Panc1 (cell line): ENCODE results near the gene TMEM235. TPM values are rescaled to one million over a fixed set of nuclear protein-coding genes. Genes with fewer than 3 reads are reported as not detected.

Experiments
- ATAC-seq: fragments of 200-7000 bp; cut with Tn5 transposase; 2 replicates; pipeline ENCODE4 v1.9.1; 2020; ENCODE audit warnings: mild to moderate bottlenecking, moderate library complexity
- BruUV-seq: library from RNA; stranded (reverse); fragments of 400-500 nt; replicated peaks from 2 replicates; lab custom pipeline; 2021; lab: Mats Ljungman, UMichigan
- CTCF ChIA-PET: fragments of 300-600 bp; sonication (Branson Sonifier 250); formaldehyde crosslinking; loops from one replicate; lab custom pipeline; 2022; ENCODE audit warnings: antibody characterized with exemption; lab: Charles Lee
- POLR2A ChIA-PET: fragments of 300-600 bp; sonication (Branson Sonifier 250); formaldehyde crosslinking; loops from one replicate; lab custom pipeline; 2022; ENCODE audit warnings: antibody characterized with exemption; lab: Charles Lee
- DNase-seq: peaks from one replicate; pipeline ENCODE4 v3.0.0-alpha.2; 2010; ENCODE audit warnings: low read depth, low spot score
- H3K27ac ChIP-seq: 2 replicates; pipeline ENCODE4 v1.5.1; 2011; ENCODE audit warnings: mild to moderate bottlenecking, low read length, inconsistent platforms
- H3K27me3 ChIP-seq: fragments of 200-500 bp; sonication (Bioruptor generic); 2 replicates; pipeline ENCODE4 v1.6.0; 2014; ENCODE audit warnings: low read length, inconsistent platforms; ENCODE audit not compliant: control insufficient read depth, insufficient read depth
- H3K36me3 ChIP-seq: fragments of 200-500 bp; sonication (Bioruptor generic); 2 replicates; pipeline ENCODE4 v1.5.1; 2014; ENCODE audit warnings: inconsistent platforms, mild to moderate bottlenecking, low read length, moderate library complexity; ENCODE audit not compliant: control insufficient read depth, insufficient read depth
- H3K4me1 ChIP-seq: 2 replicates; pipeline ENCODE4 v1.5.1; 2011; ENCODE audit warnings: inconsistent platforms, mild to moderate bottlenecking, low read length, moderate library complexity; ENCODE audit not compliant: control insufficient read depth, insufficient read depth
- H3K4me3 ChIP-seq, 2 experiments: 2 replicates each; pipeline ENCODE4 v1.5.1; 2011 to 2012; ENCODE audit warnings: low read depth in 2 of 2, low read length in 2 of 2, mild to moderate bottlenecking in 2 of 2, inconsistent platforms in 1 of 2, moderate library complexity in 1 of 2
- H3K9me3 ChIP-seq: fragments of 200-500 bp; sonication (Bioruptor generic); 2 replicates; pipeline ENCODE4 v1.5.1; 2014; ENCODE audit warnings: low read depth, mild to moderate bottlenecking, inconsistent platforms, low read length, moderate library complexity; ENCODE audit not compliant: control insufficient read depth, insufficient read depth
- CTCF ChIP-seq: fragments of 450-650 bp; IDR thresholded peaks from 2 replicates; pipeline ENCODE4 v1.5.1; 2017; ENCODE audit warnings: mild to moderate bottlenecking
- POLR2AphosphoS5 ChIP-seq: IDR thresholded peaks from 2 replicates; pipeline ENCODE4 v1.6.1; 2012; ENCODE audit warnings: mild to moderate bottlenecking, low read depth, low read length, moderate library complexity
- REST ChIP-seq, 2 experiments: IDR thresholded peaks; 2 replicates each; pipeline ENCODE4 v1.6.1; 2011 to 2012; ENCODE audit warnings: low read depth in 2 of 2, control low read depth in 1 of 2, low read length in 1 of 2, mild to moderate bottlenecking in 1 of 2, moderate library complexity in 1 of 2; ENCODE audit not compliant: insufficient read depth in 1 of 2
- SIN3A ChIP-seq: IDR thresholded peaks from 2 replicates; pipeline ENCODE4 v1.6.1; 2012; ENCODE audit warnings: low read depth, mild to moderate bottlenecking, low read length, moderate library complexity, borderline replicate concordance; ENCODE audit not compliant: insufficient read depth
- TCF7L2 ChIP-seq: IDR thresholded peaks from 2 replicates; pipeline ENCODE4 v1.6.1; 2011; ENCODE audit warnings: mild to moderate bottlenecking, low read depth, low read length, inconsistent platforms
- in situ Hi-C: cut with HindIII; loops from 2 replicates; pipeline ENCODE4 v1.10.0; 2016; ENCODE audit warnings: low sequenced_read_pairs, low pct_unique_long_range_greater_than_20kb
- intact Hi-C: fragments of 100-400 bp; cut with micrococcal nuclease; formaldehyde crosslinking; loops from one replicate; pipeline ENCODE4 v1.10.0; 2022; ENCODE audit not compliant: unreplicated experiment
- total RNA-seq: library from RNA; stranded (reverse); gene quantifications from one replicate; pipeline ENCODE4 v1.2.1, GENCODE V29; 2021; ENCODE audit not compliant: unreplicated experiment

TMEM235 gene
- total RNA-seq, 1 experiment from 2014 or later: not detected

- Histone ChIP-seq H3K27me3 (no peaks in the 10 kb centered on the region), H3K36me3 (no peaks in the 10 kb centered on the region), H3K27ac (no peak overlapping the region), H3K9me3 (no peaks in the 10 kb centered on the region), H3K4me1 (peaks cover 35% of the 10 kb centered on the region), H3K4me3 (no peak overlapping the region)
- no peak for ATAC-seq
- intact Hi-C loops: no loop called here
- ChIA-PET CTCF (interaction anchor here (0.8 to 1.8 kb wide), 2 partner anchors 18 to 127 kb away, joined by 5 to 7 read pairs; no protein-coding TSS in a partner anchor), POLR2A (no interaction called here)
- in situ Hi-C loops: no loop called here
- BruUV-seq: no TSS peak
- no peak for DNase-seq
- TF ChIP-seq TCF7L2: no peak
- no peak for TF ChIP-seq POLR2AphosphoS5
- no peak for TF ChIP-seq CTCF
- TF ChIP-seq SIN3A: no peak
- no peak for TF ChIP-seq REST (IDR thresholded peaks at IDR 0.05; ENCODE audit: insufficient read depth in 1 of 2, low read depth in 2 of 2, low read length in 1 of 2)
Observed at GRCh38 chr17:78269955-78270381, 38.5 kb downstream of the TMEM235 start.

- H3K27ac ChIP-seq: no peak overlapping the region
- no peak overlapping the region for H3K4me3 ChIP-seq
- no peaks in the 10 kb centered on the region for H3K36me3 ChIP-seq
- no peaks in the 10 kb centered on the region for H3K9me3 ChIP-seq
- no peaks in the 10 kb centered on the region for H3K27me3 ChIP-seq
- TF ChIP-seq REST (IDR thresholded peaks at IDR 0.05; ENCODE audit: insufficient read depth in 1 of 2, low read depth in 2 of 2, low read length in 1 of 2): no peak
- no peak for TF ChIP-seq TCF7L2
- TF ChIP-seq CTCF: no peak
- no peak for TF ChIP-seq POLR2AphosphoS5
- no peak for TF ChIP-seq SIN3A
- peaks cover 35% of the 10 kb centered on the region for H3K4me1 ChIP-seq
- intact Hi-C loops (no loop called here), in situ Hi-C loops (no loop called here)
- BruUV-seq: no TSS peak
- ChIA-PET POLR2A (no interaction called here), CTCF (no interaction called here)
- no peak for ATAC-seq
- no peak for DNase-seq
Observed at GRCh38 chr17:78271419-78272170, 40.2 kb downstream of the TMEM235 start.
